Panc1 (cell line): Measurements from ENCODE around the gene ATP2A2. TPM values are rescaled to one million over a fixed set of nuclear protein-coding genes. Genes with fewer than 3 reads are reported as not detected.

Source experiments
- ATAC-seq: fragments of 200-7000 bp; cut with Tn5 transposase; 2 replicates; pipeline ENCODE4 v1.9.1; 2020; ENCODE audit warnings: mild to moderate bottlenecking, moderate library complexity
- BruUV-seq: library from RNA; stranded (reverse); fragments of 400-500 nt; replicated peaks from 2 replicates; lab custom pipeline; 2021; lab: Mats Ljungman, UMichigan
- CTCF ChIA-PET: fragments of 300-600 bp; sonication (Branson Sonifier 250); formaldehyde crosslinking; loops from one replicate; lab custom pipeline; 2022; ENCODE audit warnings: antibody characterized with exemption; lab: Charles Lee
- POLR2A ChIA-PET: fragments of 300-600 bp; sonication (Branson Sonifier 250); formaldehyde crosslinking; loops from one replicate; lab custom pipeline; 2022; ENCODE audit warnings: antibody characterized with exemption; lab: Charles Lee
- DNase-seq: peaks from one replicate; pipeline ENCODE4 v3.0.0-alpha.2; 2010; ENCODE audit warnings: low read depth, low spot score
- H3K27ac ChIP-seq: 2 replicates; pipeline ENCODE4 v1.5.1; 2011; ENCODE audit warnings: mild to moderate bottlenecking, low read length, inconsistent platforms
- H3K27me3 ChIP-seq: fragments of 200-500 bp; sonication (Bioruptor generic); 2 replicates; pipeline ENCODE4 v1.6.0; 2014; ENCODE audit warnings: low read length, inconsistent platforms; ENCODE audit not compliant: control insufficient read depth, insufficient read depth
- H3K36me3 ChIP-seq: fragments of 200-500 bp; sonication (Bioruptor generic); 2 replicates; pipeline ENCODE4 v1.5.1; 2014; ENCODE audit warnings: inconsistent platforms, mild to moderate bottlenecking, low read length, moderate library complexity; ENCODE audit not compliant: control insufficient read depth, insufficient read depth
- H3K4me1 ChIP-seq: 2 replicates; pipeline ENCODE4 v1.5.1; 2011; ENCODE audit warnings: inconsistent platforms, mild to moderate bottlenecking, low read length, moderate library complexity; ENCODE audit not compliant: control insufficient read depth, insufficient read depth
- H3K4me3 ChIP-seq, 2 experiments: 2 replicates each; pipeline ENCODE4 v1.5.1; 2011 to 2012; ENCODE audit warnings: low read depth in 2 of 2, low read length in 2 of 2, mild to moderate bottlenecking in 2 of 2, inconsistent platforms in 1 of 2, moderate library complexity in 1 of 2
- H3K9me3 ChIP-seq: fragments of 200-500 bp; sonication (Bioruptor generic); 2 replicates; pipeline ENCODE4 v1.5.1; 2014; ENCODE audit warnings: low read depth, mild to moderate bottlenecking, inconsistent platforms, low read length, moderate library complexity; ENCODE audit not compliant: control insufficient read depth, insufficient read depth
- POLR2AphosphoS5 ChIP-seq: IDR thresholded peaks from 2 replicates; pipeline ENCODE4 v1.6.1; 2012; ENCODE audit warnings: mild to moderate bottlenecking, low read depth, low read length, moderate library complexity
- REST ChIP-seq, 2 experiments: IDR thresholded peaks; 2 replicates each; pipeline ENCODE4 v1.6.1; 2011 to 2012; ENCODE audit warnings: low read depth in 2 of 2, control low read depth in 1 of 2, low read length in 1 of 2, mild to moderate bottlenecking in 1 of 2, moderate library complexity in 1 of 2; ENCODE audit not compliant: insufficient read depth in 1 of 2
- SIN3A ChIP-seq: IDR thresholded peaks from 2 replicates; pipeline ENCODE4 v1.6.1; 2012; ENCODE audit warnings: low read depth, mild to moderate bottlenecking, low read length, moderate library complexity, borderline replicate concordance; ENCODE audit not compliant: insufficient read depth
- TCF7L2 ChIP-seq: IDR thresholded peaks from 2 replicates; pipeline ENCODE4 v1.6.1; 2011; ENCODE audit warnings: mild to moderate bottlenecking, low read depth, low read length, inconsistent platforms
- in situ Hi-C: cut with HindIII; loops from 2 replicates; pipeline ENCODE4 v1.10.0; 2016; ENCODE audit warnings: low sequenced_read_pairs, low pct_unique_long_range_greater_than_20kb
- intact Hi-C: fragments of 100-400 bp; cut with micrococcal nuclease; formaldehyde crosslinking; loops from one replicate; pipeline ENCODE4 v1.10.0; 2022; ENCODE audit not compliant: unreplicated experiment
- total RNA-seq: library from RNA; stranded (reverse); gene quantifications from one replicate; pipeline ENCODE4 v1.2.1, GENCODE V29; 2021; ENCODE audit not compliant: unreplicated experiment
- TF ChIP-seq, protein P1 (sequence below): fragments of 450-650 bp; IDR thresholded peaks from 2 replicates; pipeline ENCODE4 v1.5.1; 2017; ENCODE audit warnings: mild to moderate bottlenecking

ATP2A2 gene
- total RNA-seq, 1 experiment from 2014 or later = 286 TPM

GRCh38 chr12:110337912-110338710, 57.1 kb downstream of the ATP2A2 start:
- CTCF ChIA-PET = no interaction called here
- H3K36me3 ChIP-seq = peaks cover 62% of the 10 kb centered on the region
- intact Hi-C loops (no loop called here), in situ Hi-C loops (no loop called here)
- H3K27me3 ChIP-seq = no peaks in the 10 kb centered on the region
- H3K4me3 ChIP-seq = no peak overlapping the region
- DNase-seq (no peak), ATAC-seq (no peak)
- POLR2A ChIA-PET = interaction anchor here (0.5 kb wide), 1 partner anchor 208 kb away, joined by 4 read pairs; no protein-coding TSS in a partner anchor
- no peak for TF ChIP-seq REST (IDR thresholded peaks at IDR 0.05; ENCODE audit: insufficient read depth in 1 of 2, low read depth in 2 of 2, low read length in 1 of 2)
- BruUV-seq = no TSS peak
- H3K9me3 ChIP-seq = no peaks in the 10 kb centered on the region
- no peak overlapping the region for H3K27ac ChIP-seq
- H3K4me1 ChIP-seq = no peaks in the 10 kb centered on the region

DNA sequence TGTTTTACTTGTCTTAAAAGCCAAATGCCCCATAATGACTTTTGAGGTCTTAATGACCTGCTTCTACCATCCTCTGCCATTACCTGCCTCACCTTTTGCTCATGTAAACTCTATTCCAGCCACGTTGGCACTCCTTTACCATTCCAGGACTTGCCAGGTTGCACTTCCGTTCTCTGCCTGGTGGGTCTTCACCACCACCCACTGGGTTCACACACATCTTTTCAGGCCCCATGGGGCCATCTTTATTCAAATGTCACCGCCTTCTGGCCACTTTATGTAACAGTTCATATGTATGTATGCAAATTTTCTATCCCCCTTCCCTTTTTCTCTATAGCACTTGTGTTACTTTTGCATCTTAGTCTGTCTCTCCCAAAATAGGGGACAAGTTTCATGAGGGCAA, 57.7 kb downstream of the ATP2A2 start:
- Histone ChIP-seq H3K36me3 (peaks cover 62% of the 10 kb centered on the region), H3K4me1 (no peaks in the 10 kb centered on the region), H3K4me3 (no peak overlapping the region), H3K27me3 (no peaks in the 10 kb centered on the region), H3K9me3 (no peaks in the 10 kb centered on the region), H3K27ac (no peak overlapping the region)
- CTCF ChIA-PET = no interaction called here
- in situ Hi-C loops = no loop called here
- ATAC-seq = 0 out of 2 replicates have a peak, but pooled peaks have one; percentile 43
- intact Hi-C loops = no loop called here
- no TSS peak for BruUV-seq
- no peak for DNase-seq
- POLR2A ChIA-PET = no interaction called here
- TF ChIP-seq POLR2AphosphoS5 = no peak
- no peak for TF ChIP-seq SIN3A
- no peak for TF ChIP-seq REST (IDR thresholded peaks at IDR 0.05; ENCODE audit: insufficient read depth in 1 of 2, low read depth in 2 of 2, low read length in 1 of 2)
- TF ChIP-seq, protein P1, sequence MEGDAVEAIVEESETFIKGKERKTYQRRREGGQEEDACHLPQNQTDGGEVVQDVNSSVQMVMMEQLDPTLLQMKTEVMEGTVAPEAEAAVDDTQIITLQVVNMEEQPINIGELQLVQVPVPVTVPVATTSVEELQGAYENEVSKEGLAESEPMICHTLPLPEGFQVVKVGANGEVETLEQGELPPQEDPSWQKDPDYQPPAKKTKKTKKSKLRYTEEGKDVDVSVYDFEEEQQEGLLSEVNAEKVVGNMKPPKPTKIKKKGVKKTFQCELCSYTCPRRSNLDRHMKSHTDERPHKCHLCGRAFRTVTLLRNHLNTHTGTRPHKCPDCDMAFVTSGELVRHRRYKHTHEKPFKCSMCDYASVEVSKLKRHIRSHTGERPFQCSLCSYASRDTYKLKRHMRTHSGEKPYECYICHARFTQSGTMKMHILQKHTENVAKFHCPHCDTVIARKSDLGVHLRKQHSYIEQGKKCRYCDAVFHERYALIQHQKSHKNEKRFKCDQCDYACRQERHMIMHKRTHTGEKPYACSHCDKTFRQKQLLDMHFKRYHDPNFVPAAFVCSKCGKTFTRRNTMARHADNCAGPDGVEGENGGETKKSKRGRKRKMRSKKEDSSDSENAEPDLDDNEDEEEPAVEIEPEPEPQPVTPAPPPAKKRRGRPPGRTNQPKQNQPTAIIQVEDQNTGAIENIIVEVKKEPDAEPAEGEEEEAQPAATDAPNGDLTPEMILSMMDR = no peak
- TF ChIP-seq TCF7L2 = no peak
